SU-DHL-6 (cell line): ENCODE data around the gene MGMT.

Experiments
- EZH2phosphoT487 ChIP-seq: fragments of 200-600 bp; sonication (generic), shearing (Covaris generic); conservative IDR thresholded peaks from 2 replicates; pipeline ENCODE4 v1.6.1; 2018; ENCODE audit warnings: mild to moderate bottlenecking, antibody characterized with exemption, low read length, moderate library complexity, mixed read lengths
- TF ChIP-seq, protein P1 (sequence below): fragments of 200-600 bp; sonication (generic); IDR thresholded peaks from one replicate; pipeline ENCODE4 v1.5.1; 2017; ENCODE audit warnings: antibody characterized with exemption, mild to moderate bottlenecking, low read length, moderate library complexity; ENCODE audit not compliant: insufficient read depth, poor library complexity, severe bottlenecking

- TF ChIP-seq, protein P1, sequence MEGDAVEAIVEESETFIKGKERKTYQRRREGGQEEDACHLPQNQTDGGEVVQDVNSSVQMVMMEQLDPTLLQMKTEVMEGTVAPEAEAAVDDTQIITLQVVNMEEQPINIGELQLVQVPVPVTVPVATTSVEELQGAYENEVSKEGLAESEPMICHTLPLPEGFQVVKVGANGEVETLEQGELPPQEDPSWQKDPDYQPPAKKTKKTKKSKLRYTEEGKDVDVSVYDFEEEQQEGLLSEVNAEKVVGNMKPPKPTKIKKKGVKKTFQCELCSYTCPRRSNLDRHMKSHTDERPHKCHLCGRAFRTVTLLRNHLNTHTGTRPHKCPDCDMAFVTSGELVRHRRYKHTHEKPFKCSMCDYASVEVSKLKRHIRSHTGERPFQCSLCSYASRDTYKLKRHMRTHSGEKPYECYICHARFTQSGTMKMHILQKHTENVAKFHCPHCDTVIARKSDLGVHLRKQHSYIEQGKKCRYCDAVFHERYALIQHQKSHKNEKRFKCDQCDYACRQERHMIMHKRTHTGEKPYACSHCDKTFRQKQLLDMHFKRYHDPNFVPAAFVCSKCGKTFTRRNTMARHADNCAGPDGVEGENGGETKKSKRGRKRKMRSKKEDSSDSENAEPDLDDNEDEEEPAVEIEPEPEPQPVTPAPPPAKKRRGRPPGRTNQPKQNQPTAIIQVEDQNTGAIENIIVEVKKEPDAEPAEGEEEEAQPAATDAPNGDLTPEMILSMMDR: no peak
- TF ChIP-seq EZH2phosphoT487: no peak
Observed at GRCh38 chr10:129758207-129759021, 291.4 kb downstream of the MGMT start.
